ENCODE data around the gene PROM1. TPM values are rescaled to one million over a fixed set of nuclear protein-coding genes. Genes with fewer than 3 reads are reported as not detected.

The PROM1 gene
- total and polyA plus RNA-seq, 4 donors, result 1.2 to 5.2 (median 3.7) TPM

DNA sequence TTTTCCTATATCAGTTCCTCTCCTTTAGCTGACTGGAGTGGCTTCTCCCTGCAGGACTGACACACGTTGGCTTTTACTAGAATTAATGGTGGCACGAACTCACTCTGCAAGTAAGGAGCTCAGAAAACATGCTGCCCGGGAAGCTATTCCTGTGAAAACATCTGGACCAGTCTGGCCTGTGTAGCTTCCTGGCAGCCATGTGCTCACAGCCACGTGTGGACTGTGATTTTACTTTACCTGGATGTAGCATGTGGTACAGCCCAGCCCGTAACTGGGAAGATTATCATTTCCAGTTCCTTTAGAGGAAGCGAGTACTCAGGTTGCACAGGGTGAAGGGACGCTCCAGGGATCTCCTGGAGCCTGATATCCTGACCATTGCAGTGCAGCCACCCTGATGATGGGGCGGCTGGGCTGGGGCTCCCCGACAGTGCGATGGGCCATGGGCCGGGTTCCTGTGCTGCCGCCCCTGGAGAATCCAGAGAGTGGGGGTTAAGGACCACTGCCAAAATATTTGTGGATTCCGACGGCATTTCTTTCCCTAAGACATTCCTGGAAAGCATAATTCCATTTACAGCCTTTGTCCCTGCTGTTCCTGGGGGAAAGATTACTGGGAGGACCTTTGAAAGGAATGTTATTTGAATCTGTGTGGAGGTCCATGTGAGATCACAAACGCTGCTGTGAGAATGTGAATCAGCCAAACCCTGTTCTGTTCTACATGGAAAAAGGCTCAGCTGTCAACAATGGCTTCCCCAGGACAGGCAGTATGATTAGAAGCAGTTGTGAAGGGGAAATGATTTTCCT lies 35.0 kb downstream of the PROM1 start:
- Histone ChIP-seq H3K27ac (ENCODE audit: low read depth in 1 of 2, low read length in 2 of 2) (no peak overlapping the region), H3K9ac (ENCODE audit: low read depth in 1 of 2, low read length in 2 of 2) (no peak overlapping the region), H3K9me3 (ENCODE audit: control insufficient read depth in 4 of 4, low read length in 3 of 4) (no peaks in the 10 kb centered on the region), H3K27me3 (ENCODE audit: control insufficient read depth in 4 of 4, insufficient read depth in 4 of 4, low read length in 3 of 4) (no peaks in the 10 kb centered on the region), H3K36me3 (ENCODE audit: control insufficient read depth in 4 of 4, insufficient read depth in 3 of 4, low read depth in 1 of 4, low read length in 3 of 4) (no peaks in the 10 kb centered on the region), H3K4me3 (ENCODE audit: low read depth in 1 of 3, low read length in 3 of 3) (no peak overlapping the region), H3K4me1 (ENCODE audit: control insufficient read depth in 4 of 4, insufficient read depth in 4 of 4, low read length in 3 of 4) (no peaks in the 10 kb centered on the region)
- WGBS, result 78% methylated on average over 15 of the region's 15 CpGs
- TF ChIP-seq NR2F2 (IDR thresholded peaks at IDR 0.05) (no peak), RAD21 (IDR thresholded peaks at IDR 0.05) (no peak), EGR1 (IDR thresholded peaks at IDR 0.05; ENCODE audit: low read depth in 2 of 2) (no peak), JUND (IDR thresholded peaks at IDR 0.05) (no peak), TAF1 (conservative IDR thresholded peaks at IDR 0.05) (no peak), FOXA2 (IDR thresholded peaks at IDR 0.05) (no peak), FOXA1 (IDR thresholded peaks at IDR 0.05) (no peak)
- TF ChIP-seq, protein P1, sequence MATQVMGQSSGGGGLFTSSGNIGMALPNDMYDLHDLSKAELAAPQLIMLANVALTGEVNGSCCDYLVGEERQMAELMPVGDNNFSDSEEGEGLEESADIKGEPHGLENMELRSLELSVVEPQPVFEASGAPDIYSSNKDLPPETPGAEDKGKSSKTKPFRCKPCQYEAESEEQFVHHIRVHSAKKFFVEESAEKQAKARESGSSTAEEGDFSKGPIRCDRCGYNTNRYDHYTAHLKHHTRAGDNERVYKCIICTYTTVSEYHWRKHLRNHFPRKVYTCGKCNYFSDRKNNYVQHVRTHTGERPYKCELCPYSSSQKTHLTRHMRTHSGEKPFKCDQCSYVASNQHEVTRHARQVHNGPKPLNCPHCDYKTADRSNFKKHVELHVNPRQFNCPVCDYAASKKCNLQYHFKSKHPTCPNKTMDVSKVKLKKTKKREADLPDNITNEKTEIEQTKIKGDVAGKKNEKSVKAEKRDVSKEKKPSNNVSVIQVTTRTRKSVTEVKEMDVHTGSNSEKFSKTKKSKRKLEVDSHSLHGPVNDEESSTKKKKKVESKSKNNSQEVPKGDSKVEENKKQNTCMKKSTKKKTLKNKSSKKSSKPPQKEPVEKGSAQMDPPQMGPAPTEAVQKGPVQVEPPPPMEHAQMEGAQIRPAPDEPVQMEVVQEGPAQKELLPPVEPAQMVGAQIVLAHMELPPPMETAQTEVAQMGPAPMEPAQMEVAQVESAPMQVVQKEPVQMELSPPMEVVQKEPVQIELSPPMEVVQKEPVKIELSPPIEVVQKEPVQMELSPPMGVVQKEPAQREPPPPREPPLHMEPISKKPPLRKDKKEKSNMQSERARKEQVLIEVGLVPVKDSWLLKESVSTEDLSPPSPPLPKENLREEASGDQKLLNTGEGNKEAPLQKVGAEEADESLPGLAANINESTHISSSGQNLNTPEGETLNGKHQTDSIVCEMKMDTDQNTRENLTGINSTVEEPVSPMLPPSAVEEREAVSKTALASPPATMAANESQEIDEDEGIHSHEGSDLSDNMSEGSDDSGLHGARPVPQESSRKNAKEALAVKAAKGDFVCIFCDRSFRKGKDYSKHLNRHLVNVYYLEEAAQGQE (IDR thresholded peaks at IDR 0.05), result no peak
- TF ChIP-seq, protein P2, sequence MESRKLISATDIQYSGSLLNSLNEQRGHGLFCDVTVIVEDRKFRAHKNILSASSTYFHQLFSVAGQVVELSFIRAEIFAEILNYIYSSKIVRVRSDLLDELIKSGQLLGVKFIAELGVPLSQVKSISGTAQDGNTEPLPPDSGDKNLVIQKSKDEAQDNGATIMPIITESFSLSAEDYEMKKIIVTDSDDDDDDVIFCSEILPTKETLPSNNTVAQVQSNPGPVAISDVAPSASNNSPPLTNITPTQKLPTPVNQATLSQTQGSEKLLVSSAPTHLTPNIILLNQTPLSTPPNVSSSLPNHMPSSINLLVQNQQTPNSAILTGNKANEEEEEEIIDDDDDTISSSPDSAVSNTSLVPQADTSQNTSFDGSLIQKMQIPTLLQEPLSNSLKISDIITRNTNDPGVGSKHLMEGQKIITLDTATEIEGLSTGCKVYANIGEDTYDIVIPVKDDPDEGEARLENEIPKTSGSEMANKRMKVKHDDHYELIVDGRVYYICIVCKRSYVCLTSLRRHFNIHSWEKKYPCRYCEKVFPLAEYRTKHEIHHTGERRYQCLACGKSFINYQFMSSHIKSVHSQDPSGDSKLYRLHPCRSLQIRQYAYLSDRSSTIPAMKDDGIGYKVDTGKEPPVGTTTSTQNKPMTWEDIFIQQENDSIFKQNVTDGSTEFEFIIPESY (IDR thresholded peaks at IDR 0.05), result no peak
- TF ChIP-seq, protein P3, sequence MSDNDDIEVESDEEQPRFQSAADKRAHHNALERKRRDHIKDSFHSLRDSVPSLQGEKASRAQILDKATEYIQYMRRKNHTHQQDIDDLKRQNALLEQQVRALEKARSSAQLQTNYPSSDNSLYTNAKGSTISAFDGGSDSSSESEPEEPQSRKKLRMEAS (IDR thresholded peaks at IDR 0.05), result no peak
- TF ChIP-seq, protein P4, sequence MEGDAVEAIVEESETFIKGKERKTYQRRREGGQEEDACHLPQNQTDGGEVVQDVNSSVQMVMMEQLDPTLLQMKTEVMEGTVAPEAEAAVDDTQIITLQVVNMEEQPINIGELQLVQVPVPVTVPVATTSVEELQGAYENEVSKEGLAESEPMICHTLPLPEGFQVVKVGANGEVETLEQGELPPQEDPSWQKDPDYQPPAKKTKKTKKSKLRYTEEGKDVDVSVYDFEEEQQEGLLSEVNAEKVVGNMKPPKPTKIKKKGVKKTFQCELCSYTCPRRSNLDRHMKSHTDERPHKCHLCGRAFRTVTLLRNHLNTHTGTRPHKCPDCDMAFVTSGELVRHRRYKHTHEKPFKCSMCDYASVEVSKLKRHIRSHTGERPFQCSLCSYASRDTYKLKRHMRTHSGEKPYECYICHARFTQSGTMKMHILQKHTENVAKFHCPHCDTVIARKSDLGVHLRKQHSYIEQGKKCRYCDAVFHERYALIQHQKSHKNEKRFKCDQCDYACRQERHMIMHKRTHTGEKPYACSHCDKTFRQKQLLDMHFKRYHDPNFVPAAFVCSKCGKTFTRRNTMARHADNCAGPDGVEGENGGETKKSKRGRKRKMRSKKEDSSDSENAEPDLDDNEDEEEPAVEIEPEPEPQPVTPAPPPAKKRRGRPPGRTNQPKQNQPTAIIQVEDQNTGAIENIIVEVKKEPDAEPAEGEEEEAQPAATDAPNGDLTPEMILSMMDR (IDR thresholded peaks at IDR 0.05; ENCODE audit: low read depth, low read length, missing input control), result no peak
- TF ChIP-seq, protein P5, sequence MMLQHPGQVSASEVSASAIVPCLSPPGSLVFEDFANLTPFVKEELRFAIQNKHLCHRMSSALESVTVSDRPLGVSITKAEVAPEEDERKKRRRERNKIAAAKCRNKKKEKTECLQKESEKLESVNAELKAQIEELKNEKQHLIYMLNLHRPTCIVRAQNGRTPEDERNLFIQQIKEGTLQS (IDR thresholded peaks at IDR 0.05), result no peak
- DNase-seq (ENCODE audit: low spot score), result no peak

DNA sequence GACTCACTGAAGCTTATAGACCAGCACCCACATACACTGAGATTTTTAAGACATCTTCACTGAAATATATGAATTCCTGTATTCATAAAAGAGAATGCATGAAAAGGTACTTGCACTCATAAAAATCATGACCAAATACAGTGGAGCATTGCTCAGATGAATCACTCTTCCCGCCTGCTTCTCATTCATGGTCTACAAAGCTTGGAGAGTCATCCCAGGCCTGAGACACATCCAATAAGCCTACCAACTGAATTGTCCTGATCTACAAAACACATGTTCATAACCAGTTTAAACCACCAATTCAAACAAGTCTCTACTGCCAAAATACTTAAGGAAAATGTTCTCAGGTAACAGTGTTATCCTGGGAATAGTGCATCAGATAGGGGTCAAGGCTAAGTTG lies 38.1 kb downstream of the PROM1 start:
- Histone ChIP-seq H3K27ac (ENCODE audit: low read depth in 1 of 2, low read length in 2 of 2) (no peak overlapping the region), H3K36me3 (ENCODE audit: control insufficient read depth in 4 of 4, insufficient read depth in 3 of 4, low read depth in 1 of 4, low read length in 3 of 4) (no peaks in the 10 kb centered on the region), H3K4me1 (ENCODE audit: control insufficient read depth in 4 of 4, insufficient read depth in 4 of 4, low read length in 3 of 4) (no peaks in the 10 kb centered on the region), H3K27me3 (ENCODE audit: control insufficient read depth in 4 of 4, insufficient read depth in 4 of 4, low read length in 3 of 4) (no peaks in the 10 kb centered on the region), H3K4me3 (ENCODE audit: low read depth in 1 of 3, low read length in 3 of 3) (no peak overlapping the region), H3K9ac (ENCODE audit: low read depth in 1 of 2, low read length in 2 of 2) (no peak overlapping the region), H3K9me3 (ENCODE audit: control insufficient read depth in 4 of 4, low read length in 3 of 4) (no peaks in the 10 kb centered on the region)
- DNase-seq (ENCODE audit: low spot score), result no peak
- whole genome bisulfite sequencing, result 100% methylated on average over 1 of the region's 1 CpG
- TF ChIP-seq GABPA (IDR thresholded peaks at IDR 0.05 in 1 of 2, conservative IDR thresholded peaks at IDR 0.05 in 1 of 2), result no peak
- TF ChIP-seq FOXA1 (IDR thresholded peaks at IDR 0.05), result no peak
- no peak for TF ChIP-seq TAF1 (conservative IDR thresholded peaks at IDR 0.05)
- TF ChIP-seq, protein P5 (IDR thresholded peaks at IDR 0.05), result no peak
- TF ChIP-seq SP1 (IDR thresholded peaks at IDR 0.05), result no peak
- TF ChIP-seq, protein P1 (IDR thresholded peaks at IDR 0.05), result no peak
- TF ChIP-seq, protein P4 (IDR thresholded peaks at IDR 0.05; ENCODE audit: low read depth, low read length, missing input control), result no peak
- no peak for TF ChIP-seq RAD21 (IDR thresholded peaks at IDR 0.05)
- TF ChIP-seq HNF4G (IDR thresholded peaks at IDR 0.05), result no peak
